Measurements from ENCODE around the gene CCIN. TPM values are rescaled to one million over a fixed set of nuclear protein-coding genes. Genes with fewer than 3 reads are reported as not detected.

Gene CCIN
- total RNA-seq, 1 donor from 2014 or later: not detected

GRCh38 chr9:36191686-36192085 is 22.5 kb downstream of the CCIN start:
- no peak for ATAC-seq

GRCh38 chr9:36192196-36192595 is 23.0 kb downstream of the CCIN start:
- ATAC-seq: no peak

GRCh38 chr9:36193023-36193422 is 23.8 kb downstream of the CCIN start:
- no peak for ATAC-seq

- ATAC-seq: no peak
Measured at GRCh38 chr9:36194326-36195000, 25.3 kb downstream of the CCIN start.

GRCh38 chr9:36204906-36205547 is 35.8 kb downstream of the CCIN start:
- no peak for ATAC-seq

DNA sequence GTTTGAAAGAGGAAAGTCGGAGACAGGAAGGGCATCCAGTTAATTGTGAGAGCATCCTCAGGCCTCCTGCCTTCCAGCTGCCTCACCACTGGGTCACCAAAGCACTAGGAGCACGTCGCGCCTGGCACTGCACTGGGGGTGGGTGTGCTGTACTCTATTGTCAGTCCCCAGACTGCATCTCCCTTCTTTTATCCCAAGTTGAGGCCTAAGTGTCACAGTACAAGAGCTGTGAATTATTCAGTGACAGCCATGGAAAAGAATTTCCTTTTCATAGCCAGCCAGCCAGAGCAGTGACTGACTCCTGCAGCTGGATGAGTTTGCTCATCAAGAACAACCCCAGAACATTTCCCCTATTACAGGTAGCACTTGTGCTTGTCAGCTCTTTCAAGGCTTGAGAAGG is 37.8 kb downstream of the CCIN start:
- ATAC-seq: peak; percentile 21

DNA sequence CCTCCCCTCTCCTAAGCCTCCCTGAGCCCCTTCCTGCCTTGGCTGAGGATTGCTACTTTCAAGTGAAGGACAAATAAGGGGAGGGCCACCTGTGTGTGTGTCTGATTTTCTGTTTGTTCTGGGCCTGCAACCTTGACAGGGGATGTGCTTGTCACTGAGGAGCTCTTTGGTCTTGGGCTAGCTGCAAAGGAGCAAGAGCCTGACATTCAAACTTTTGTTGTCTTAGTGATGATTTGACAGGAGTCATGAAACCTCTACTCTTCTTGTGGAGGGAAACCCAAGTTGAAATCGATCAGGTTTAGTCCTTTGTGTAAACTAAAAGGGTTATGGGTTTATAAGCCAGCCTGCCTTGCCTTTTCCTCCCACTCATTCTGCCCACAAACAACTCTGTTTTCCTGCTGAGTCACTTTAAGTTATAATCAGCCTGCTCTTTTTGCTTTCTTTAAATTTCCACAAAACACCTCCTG is 38.4 kb downstream of the CCIN start:
- ATAC-seq: peak; percentile 26

DNA sequence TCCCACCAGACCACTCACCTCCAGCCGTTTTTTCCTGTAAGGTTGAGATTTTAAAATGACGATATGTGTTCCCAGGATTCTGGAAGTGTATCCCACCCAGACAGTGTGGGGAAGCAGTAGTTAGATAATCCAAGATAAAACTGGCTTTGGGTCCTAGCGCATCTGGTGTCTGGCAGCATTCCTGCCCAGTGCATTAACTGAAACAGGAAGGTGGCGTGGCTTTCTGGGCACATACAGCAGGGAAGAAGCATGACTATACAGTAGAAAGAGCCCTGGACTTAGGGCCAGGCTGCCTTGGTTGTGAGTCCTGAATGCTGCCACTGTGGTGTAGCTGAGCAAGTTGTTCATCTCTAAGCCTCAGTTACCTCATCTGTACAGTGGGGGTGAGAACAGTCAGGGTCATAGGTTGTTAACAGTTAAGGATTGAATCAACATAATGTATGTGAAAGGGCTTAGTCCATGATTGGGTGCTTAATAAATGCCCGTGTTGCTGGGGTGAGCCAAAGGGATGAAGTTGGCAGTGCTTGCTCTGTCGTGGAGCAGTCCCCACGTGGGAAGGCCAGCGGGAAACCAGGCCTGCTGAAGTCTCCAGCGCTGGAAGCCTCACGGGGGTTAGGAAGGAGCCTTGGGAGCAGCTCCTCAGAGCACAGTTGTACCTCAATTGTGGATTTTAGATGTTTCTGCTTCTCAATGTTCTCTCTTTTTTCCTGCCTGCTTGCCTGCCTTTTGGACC is 39.5 kb downstream of the CCIN start:
- no peak for ATAC-seq

GRCh38 chr9:36210722-36211121 is 41.5 kb downstream of the CCIN start:
- ATAC-seq: no peak

- no peak for ATAC-seq
Measured at GRCh38 chr9:36211510-36211909, 42.3 kb downstream of the CCIN start.

DNA sequence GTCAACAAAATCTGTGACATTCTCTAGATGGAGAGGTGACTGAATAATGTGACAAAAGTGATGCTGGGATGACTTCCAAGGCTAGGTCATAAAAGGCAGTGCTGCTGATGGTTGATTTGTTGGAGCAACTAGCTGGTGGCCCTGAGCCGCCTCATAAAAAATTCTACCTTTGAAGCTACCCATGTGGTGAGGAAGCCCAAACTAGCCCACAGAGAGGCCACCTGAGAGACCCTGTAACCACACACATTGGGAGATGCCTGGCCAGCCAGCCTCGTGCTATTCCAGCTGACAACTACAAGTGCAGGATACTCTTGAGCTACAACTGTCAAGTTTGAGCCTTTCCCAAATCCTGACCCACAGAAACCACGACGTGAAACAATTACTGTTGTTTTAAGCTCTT is 44.2 kb downstream of the CCIN start:
- ATAC-seq: no peak

- ATAC-seq: no peak
Measured at GRCh38 chr9:36213989-36214388, 44.8 kb downstream of the CCIN start.

DNA sequence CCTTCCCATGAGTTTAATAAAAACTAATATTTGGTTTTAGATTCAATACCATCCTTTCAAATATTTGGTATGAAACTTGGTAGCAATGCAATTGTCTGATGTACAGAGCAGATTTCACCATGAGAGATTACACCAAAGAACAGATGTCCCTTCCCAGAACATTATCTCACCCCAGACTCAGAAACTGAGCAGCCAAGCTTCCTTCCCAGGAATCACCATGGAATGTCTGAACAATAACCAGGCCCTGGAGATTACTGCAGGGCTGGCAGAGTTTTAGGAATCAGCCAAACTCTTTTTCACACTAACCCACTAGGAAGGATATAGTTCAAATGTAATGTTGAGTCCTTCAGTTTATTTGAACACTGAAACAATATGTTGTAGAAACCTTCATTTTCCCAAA is 45.4 kb downstream of the CCIN start:
- ATAC-seq: no peak

DNA sequence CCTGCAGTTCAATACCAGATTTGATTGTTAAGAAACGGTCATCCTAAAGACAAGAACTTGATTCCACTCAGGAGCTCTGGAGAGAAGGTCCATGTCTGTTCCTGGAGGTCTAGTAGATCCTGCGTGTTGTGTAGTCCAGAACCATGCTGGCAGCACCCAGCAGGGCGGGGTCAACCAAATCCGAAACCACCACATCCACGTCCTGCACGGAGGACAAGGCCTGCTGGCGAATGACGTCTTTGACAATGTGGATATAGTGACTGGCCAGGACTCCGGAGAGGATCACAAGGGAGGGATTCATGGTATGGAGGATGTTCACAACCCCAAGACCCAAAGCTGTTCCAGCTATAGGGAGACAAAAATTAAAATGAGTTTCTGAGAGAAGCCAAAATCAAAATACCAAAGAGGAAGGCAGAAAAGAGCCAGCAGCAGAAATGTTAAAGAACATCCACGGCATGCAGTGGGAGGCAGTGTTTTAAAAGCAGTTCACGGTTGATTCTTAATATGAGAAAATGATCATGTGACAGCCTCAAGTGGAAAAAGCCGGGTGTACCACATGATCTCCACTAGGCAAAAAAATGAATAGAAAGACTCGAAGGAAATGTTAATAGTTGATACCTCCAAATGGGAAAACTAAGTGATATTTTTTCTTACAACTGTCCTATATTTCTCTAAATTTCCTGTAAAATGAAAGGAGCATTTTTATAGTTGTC is 48.2 kb downstream of the CCIN start:
- no peak for ATAC-seq

DNA sequence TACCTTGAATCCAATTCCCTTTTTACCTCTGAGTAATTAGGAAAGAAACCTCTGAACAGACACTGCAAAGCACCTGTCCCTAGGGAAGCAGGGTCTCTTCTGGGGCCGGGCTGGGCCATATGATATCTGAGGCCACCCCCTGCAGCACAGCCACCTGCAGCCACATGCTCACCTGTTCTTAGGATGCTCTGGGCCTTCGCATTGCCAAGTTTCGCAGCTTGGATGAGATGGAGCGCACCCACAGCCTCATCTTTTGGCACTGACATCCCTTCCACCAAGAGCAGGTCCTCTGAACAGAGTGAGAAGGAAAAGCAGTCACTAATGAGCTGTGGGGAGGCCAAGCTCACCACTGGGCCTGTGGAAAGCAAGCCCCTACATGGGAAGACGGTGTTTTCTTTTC is 48.8 kb downstream of the CCIN start:
- no peak for ATAC-seq

DNA sequence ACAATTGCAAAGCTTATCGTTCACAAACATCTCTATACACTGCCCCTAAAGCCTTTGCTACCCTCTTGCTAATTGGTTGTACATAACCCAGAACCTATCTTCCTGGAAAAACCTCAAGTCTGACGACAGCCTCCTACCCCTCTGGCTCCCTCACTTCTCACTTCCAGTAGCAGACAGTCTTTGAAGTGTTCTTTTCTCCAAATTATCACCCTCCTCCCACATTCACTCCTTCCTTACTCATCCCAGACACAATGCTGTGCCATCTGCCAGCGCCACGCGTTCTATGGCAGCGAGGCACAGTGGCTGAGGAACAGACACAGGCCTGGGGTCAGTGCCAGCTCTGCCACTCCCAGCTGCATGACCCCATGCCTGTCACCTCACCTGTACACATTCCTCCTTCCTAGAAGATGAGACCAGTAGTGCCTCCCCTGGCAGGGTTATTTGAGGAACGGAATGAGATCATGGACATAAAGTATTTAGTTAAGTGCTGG is 49.3 kb downstream of the CCIN start:
- peak; percentile 43 for ATAC-seq

Other genes with a start within 250 kb of the CCIN start
- not detected for gene OR2S2, start 211.2 kb upstream of the CCIN start, total RNA-seq
- gene RECK, start 132.5 kb upstream of the CCIN start, total RNA-seq: 1.2 TPM
- 8.8 TPM for gene GLIPR2, start 32.7 kb upstream of the CCIN start, total RNA-seq
- gene CLTA, start 21.5 kb downstream of the CCIN start, total RNA-seq: 169 TPM
- gene GNE, start 89.1 kb downstream of the CCIN start, total RNA-seq: 7.4 TPM
- gene RNF38, start 230.9 kb downstream of the CCIN start, total RNA-seq: 15.5 TPM

All from esophagus mucosa (tissue), 1 donor.